Fibroblast of lung (primary cell): ENCODE data around the gene SLC35F4.

Experiments
- EZH2 ChIP-seq: IDR thresholded peaks from 2 replicates; pipeline ENCODE4 v1.5.1; 2012; ENCODE audit warnings: low read length, control low read depth, mild to moderate bottlenecking; ENCODE audit errors: missing control alignments
- TF ChIP-seq, protein P1 (sequence below), 2 donors: IDR thresholded peaks in 1 of 2; conservative IDR thresholded peaks in 1 of 2; 1 replicate in 1 of 2; 2 replicates in 1 of 2; pipeline ENCODE4 v1.5.1; 2011 to 2012; ENCODE audit warnings: low read length in 2 of 2, control low read depth in 1 of 2, inconsistent platforms in 1 of 2, low read depth in 1 of 2, mild to moderate bottlenecking in 1 of 2

DNA sequence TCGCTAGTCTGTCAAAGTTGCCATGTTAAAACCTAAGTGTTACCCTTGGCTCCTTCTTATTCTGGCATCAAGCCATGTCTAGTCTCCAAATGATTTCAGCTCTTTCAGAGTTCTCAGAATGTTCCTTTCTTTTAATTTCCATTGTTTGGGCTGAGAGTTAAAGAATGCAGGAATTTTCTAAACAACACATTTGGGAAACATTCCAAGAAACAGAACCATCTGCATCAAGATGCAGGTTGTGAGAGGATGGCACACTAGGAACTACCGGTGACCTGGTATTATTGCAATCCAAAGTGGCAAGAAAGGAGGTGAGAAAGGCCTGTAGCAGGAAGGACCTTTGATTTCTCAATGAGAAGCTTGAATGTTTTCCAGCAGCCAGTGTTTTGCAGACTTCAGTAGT, 30.1 kb downstream of the SLC35F4 start:
- TF ChIP-seq, protein P1, sequence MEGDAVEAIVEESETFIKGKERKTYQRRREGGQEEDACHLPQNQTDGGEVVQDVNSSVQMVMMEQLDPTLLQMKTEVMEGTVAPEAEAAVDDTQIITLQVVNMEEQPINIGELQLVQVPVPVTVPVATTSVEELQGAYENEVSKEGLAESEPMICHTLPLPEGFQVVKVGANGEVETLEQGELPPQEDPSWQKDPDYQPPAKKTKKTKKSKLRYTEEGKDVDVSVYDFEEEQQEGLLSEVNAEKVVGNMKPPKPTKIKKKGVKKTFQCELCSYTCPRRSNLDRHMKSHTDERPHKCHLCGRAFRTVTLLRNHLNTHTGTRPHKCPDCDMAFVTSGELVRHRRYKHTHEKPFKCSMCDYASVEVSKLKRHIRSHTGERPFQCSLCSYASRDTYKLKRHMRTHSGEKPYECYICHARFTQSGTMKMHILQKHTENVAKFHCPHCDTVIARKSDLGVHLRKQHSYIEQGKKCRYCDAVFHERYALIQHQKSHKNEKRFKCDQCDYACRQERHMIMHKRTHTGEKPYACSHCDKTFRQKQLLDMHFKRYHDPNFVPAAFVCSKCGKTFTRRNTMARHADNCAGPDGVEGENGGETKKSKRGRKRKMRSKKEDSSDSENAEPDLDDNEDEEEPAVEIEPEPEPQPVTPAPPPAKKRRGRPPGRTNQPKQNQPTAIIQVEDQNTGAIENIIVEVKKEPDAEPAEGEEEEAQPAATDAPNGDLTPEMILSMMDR (conservative IDR thresholded peaks at IDR 0.05 in 1 of 2, IDR thresholded peaks at IDR 0.05 in 1 of 2; ENCODE audit: low read depth in 1 of 2, low read length in 2 of 2) = no peak
- no peak for TF ChIP-seq EZH2
